Gastroesophageal sphincter (tissue), 4 donors: ENCODE results near the gene OR14A2. TPM values are rescaled to one million over a fixed set of nuclear protein-coding genes. Genes with fewer than 3 reads are reported as not detected.
"Not testable (repeated sequence)": the region's sequence is repeated elsewhere in the genome, so short reads cannot be mapped to it uniquely, and the experiment has no call there.

Experiments
- ATAC-seq: fragments of 150-250 bp; one replicate; pipeline ENCODE4 v1.9.1; 2016; ENCODE audit warnings: mild to moderate bottlenecking, moderate library complexity
- H3K27ac ChIP-seq, 4 donors: fragments of 200-600 bp; sonication (generic) in 3 of 4; 1 replicate in 3 of 4; 2 replicates in 1 of 4; pipeline ENCODE4 v1.5.1; 2016 to 2019
- H3K27me3 ChIP-seq: fragments of 200-600 bp; sonication (generic); one replicate; pipeline ENCODE4 v1.5.1; 2019
- H3K36me3 ChIP-seq, 2 donors: fragments of 200-600 bp; sonication (generic); one replicate each; pipeline ENCODE4 v1.5.1; 2019; ENCODE audit warnings: control low read depth in 1 of 2
- H3K4me1 ChIP-seq, 3 donors: fragments of 200-600 bp; sonication (generic); 1 replicate in 2 of 3; 2 replicates in 1 of 3; pipeline ENCODE4 v1.5.1; 2016 to 2019; ENCODE audit warnings: control low read depth in 2 of 3
- H3K4me3 ChIP-seq, 2 donors: fragments of 200-600 bp; sonication (generic); one replicate each; pipeline ENCODE4 v1.5.1; 2019; ENCODE audit warnings: mild to moderate bottlenecking in 1 of 2, moderate library complexity in 1 of 2
- H3K9me3 ChIP-seq, 3 donors: fragments of 200-600 bp; sonication (generic); one replicate each; pipeline ENCODE4 v1.5.1; 2017 to 2019; ENCODE audit warnings: control low read depth in 2 of 3
- CTCF ChIP-seq, 4 experiments: fragments of 200-600 bp in 2 of 4; fragments of 450-650 bp in 2 of 4; sonication (generic) in 1 of 4; IDR thresholded peaks; one replicate each; pipeline ENCODE4 v1.5.1; 2017 to 2019; ENCODE audit warnings: antibody characterized with exemption in 4 of 4, mild to moderate bottlenecking in 2 of 4, moderate library complexity in 2 of 4
- EP300 ChIP-seq: sonication (generic); formaldehyde crosslinking; IDR thresholded peaks from one replicate; pipeline ENCODE4 v1.6.1; 2017; ENCODE audit warnings: antibody characterized with exemption, mild to moderate bottlenecking
- POLR2A ChIP-seq, 2 donors: fragments of 450-650 bp; IDR thresholded peaks; one replicate each; pipeline ENCODE4 v1.6.1; 2017; ENCODE audit warnings: antibody characterized with exemption in 2 of 2, mild to moderate bottlenecking in 2 of 2, moderate library complexity in 1 of 2
- POLR2AphosphoS5 ChIP-seq: sonication (generic); formaldehyde crosslinking; IDR thresholded peaks from one replicate; pipeline ENCODE4 v1.6.1; 2017; ENCODE audit warnings: antibody characterized with exemption
- WGBS, 2 donors: methylation state at CpG; one replicate each; pipeline ENCODE4 v1.1.5; 2018; ENCODE audit warnings: low coverage in 1 of 2; 5-methylcytosine and 5-hydroxymethylcytosine counted together
- total RNA-seq, 4 donors: library from RNA; depleted of rRNA; stranded (reverse); fragments of >200 nt; gene quantifications; one replicate each; pipeline ENCODE4 v1.1.0, GENCODE V29; 2016

OR14A2 gene
- total RNA-seq = not detected

- no peaks in the 10 kb centered on the region for H3K27me3 ChIP-seq
- H3K27ac ChIP-seq = no peak within 1 kb of the TSS
- 89 to 91% methylated on average over 2 of the region's 2 CpGs for WGBS, 2 donors
- H3K4me1 ChIP-seq = no peaks in the 10 kb centered on the region
- TF ChIP-seq POLR2A (IDR thresholded peaks at IDR 0.05) = no peak
- no peak for TF ChIP-seq POLR2AphosphoS5
- TF ChIP-seq EP300 = no peak
- H3K36me3 ChIP-seq = no peaks in the 10 kb centered on the region
- H3K9me3 ChIP-seq = peaks cover 0 to 20% (median 0%) of the 10 kb centered on the region in 3 donors
- H3K4me3 ChIP-seq = no peak within 1 kb of the TSS
- no peak for ATAC-seq
Measured at GRCh38 chr1:247748041-247748440, at the start of gene OR14A2. TSS of gene OR14A2 (minus strand) at chr1:247748141.

- 24 to 30% methylated on average over 2 of the region's 2 CpGs for WGBS, 2 donors
- no peaks in the 10 kb centered on the region for H3K36me3 ChIP-seq
- no peak for ATAC-seq
- no peaks in the 10 kb centered on the region for H3K4me1 ChIP-seq
- TF ChIP-seq CTCF (IDR thresholded peaks at IDR 0.05) (no peak), POLR2A (IDR thresholded peaks at IDR 0.05) (no peak), POLR2AphosphoS5 (no peak), EP300 (no peak)
- no peaks in the 10 kb centered on the region for H3K27me3 ChIP-seq
- H3K9me3 ChIP-seq = no peaks in the 10 kb centered on the region
- no peak overlapping the region for H3K4me3 ChIP-seq
- no peak overlapping the region for H3K27ac ChIP-seq
Measured at GRCh38 chr1:247797518-247797917, 49.6 kb upstream of the OR14A2 start.

- H3K4me1 ChIP-seq = no peaks in the 10 kb centered on the region
- ATAC-seq = no peak
- no peaks in the 10 kb centered on the region for H3K36me3 ChIP-seq
- no peak overlapping the region for H3K27ac ChIP-seq
- TF ChIP-seq POLR2AphosphoS5 (no peak), CTCF (IDR thresholded peaks at IDR 0.05) (no peak), POLR2A (IDR thresholded peaks at IDR 0.05) (no peak), EP300 (no peak)
- peaks cover 0 to 5% (median 0%) of the 10 kb centered on the region in 3 donors for H3K9me3 ChIP-seq
- no peaks in the 10 kb centered on the region for H3K27me3 ChIP-seq
- H3K4me3 ChIP-seq = no peak overlapping the region
Measured at GRCh38 chr1:247769603-247770002, 21.7 kb upstream of the OR14A2 start.

GRCh38 chr1:247760456-247760855, 12.5 kb upstream of the OR14A2 start, which contains the start of gene OR1C1:
TSS of gene OR1C1 (minus strand) at chr1:247760556. CDS start at chr1:247758406, 2,150 bp downstream.
- Histone ChIP-seq H3K9me3 (no peaks in the 10 kb centered on the region), H3K36me3 (no peaks in the 10 kb centered on the region), H3K4me3 (no peak within 1 kb of the TSS), H3K4me1 (no peaks in the 10 kb centered on the region), H3K27me3 (no peaks in the 10 kb centered on the region), H3K27ac (no peak within 1 kb of the TSS)
- 72 to 78% methylated on average over 3 of the region's 3 CpGs for WGBS, 2 donors
- no peak for ATAC-seq
- TF ChIP-seq POLR2AphosphoS5 (no peak), CTCF (IDR thresholded peaks at IDR 0.05) (no peak), EP300 (no peak), POLR2A (IDR thresholded peaks at IDR 0.05) (no peak)

GRCh38 chr1:247754311-247754710, 6.4 kb upstream of the OR14A2 start:
- not testable (repeated sequence) for H3K27ac ChIP-seq, H3K36me3 ChIP-seq, H3K27me3 ChIP-seq, ATAC-seq, H3K4me1 ChIP-seq, H3K4me3 ChIP-seq
- 85 to 92% methylated on average over 1 of the region's 1 CpG for WGBS, 2 donors
- peaks cover 0 to 12% (median 0%) of the 10 kb centered on the region in 3 donors for H3K9me3 ChIP-seq

- Histone ChIP-seq H3K4me3 (no peak overlapping the region), H3K9me3 (peaks cover 0 to 20% (median 0%) of the 10 kb centered on the region in 3 donors), H3K27me3 (no peaks in the 10 kb centered on the region), H3K36me3 (no peaks in the 10 kb centered on the region), H3K4me1 (no peaks in the 10 kb centered on the region), H3K27ac (no peak overlapping the region)
- no CpG with 5 or more reads among the region's 1 CpG for WGBS, 2 donors
- TF ChIP-seq EP300 (no peak), POLR2A (IDR thresholded peaks at IDR 0.05) (no peak), POLR2AphosphoS5 (no peak), CTCF (IDR thresholded peaks at IDR 0.05) (no peak)
- ATAC-seq = no peak
Measured at GRCh38 chr1:247749870-247750269, 1.9 kb upstream of the OR14A2 start.
